SHP77 treated with DMSO at 0.1 percent for 48 hours (cell line): ENCODE measurements around the gene KMT2C.

Source experiments
- DNase-seq: peaks from one replicate; lab custom pipeline; 2025; lab: John Stamatoyannopoulos, UW

Gene KMT2C

GRCh38 chr7:152200395-152200794 lies 235.4 kb downstream of the KMT2C start:
- DNase-seq: no peak

GRCh38 chr7:152196391-152196790 lies 239.4 kb downstream of the KMT2C start:
- DNase-seq: no peak

GRCh38 chr7:152193880-152194279 lies 241.9 kb downstream of the KMT2C start:
- DNase-seq: no peak

DNA sequence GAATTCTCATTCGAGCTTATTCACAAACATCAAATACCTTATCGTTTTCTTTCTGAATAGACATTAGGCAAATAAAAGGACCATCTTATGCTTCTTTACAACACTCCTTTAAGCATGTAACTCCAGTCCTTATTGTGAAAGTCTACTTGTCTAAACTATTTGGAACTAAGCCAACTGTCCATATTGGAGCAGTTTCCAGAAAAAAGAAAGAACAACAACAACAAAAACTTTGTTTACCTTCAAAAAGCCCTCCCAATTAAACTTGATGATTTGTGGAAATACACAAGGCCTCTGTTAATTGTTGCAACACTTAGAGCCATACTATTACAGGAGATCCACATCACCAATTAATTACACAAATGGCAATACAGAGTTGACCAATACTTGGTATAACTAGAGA lies 246.7 kb downstream of the KMT2C start:
- DNase-seq: no peak

GRCh38 chr7:152185558-152185957 lies 250.2 kb downstream of the KMT2C start:
- DNase-seq: no peak

GRCh38 chr7:152180587-152180986 lies 255.2 kb downstream of the KMT2C start:
- no peak for DNase-seq

GRCh38 chr7:152180048-152180447 lies 255.8 kb downstream of the KMT2C start:
- DNase-seq: no peak

DNA sequence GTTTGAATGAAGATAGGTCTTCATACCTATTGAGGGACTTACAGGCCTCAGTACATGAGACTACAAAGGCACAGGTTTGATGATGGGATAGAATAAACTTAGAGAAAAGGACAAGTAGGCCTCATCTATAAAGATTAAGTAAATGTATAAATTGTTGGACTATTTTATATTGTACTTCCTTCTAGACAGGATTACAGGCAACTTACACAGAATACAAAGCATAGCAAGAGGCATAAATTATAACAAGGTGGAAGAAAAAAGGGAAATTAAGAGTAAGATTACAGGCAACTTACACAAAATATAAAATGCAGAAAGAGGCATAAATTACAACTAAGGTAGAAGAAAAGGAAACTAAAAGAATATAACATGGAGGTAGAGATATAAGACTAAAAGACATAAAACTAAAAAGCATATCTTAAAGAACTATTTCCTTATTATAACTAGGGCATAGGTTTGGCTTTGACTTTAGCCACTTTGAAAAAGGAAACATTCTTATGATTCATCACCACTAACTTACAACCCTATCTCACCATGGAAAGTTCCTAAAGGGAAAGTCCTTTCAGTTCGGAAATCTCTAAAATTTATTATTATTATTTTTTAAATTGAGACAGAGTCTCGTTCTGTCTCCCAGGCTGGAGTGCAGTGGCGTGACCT lies 257.3 kb downstream of the KMT2C start:
- no peak for DNase-seq

- DNase-seq: no peak
These were observed 258.0 kb downstream of the KMT2C start for GRCh38 chr7:152177681-152178404.

GRCh38 chr7:152176797-152177196 lies 259.0 kb downstream of the KMT2C start:
- DNase-seq: no peak

DNA sequence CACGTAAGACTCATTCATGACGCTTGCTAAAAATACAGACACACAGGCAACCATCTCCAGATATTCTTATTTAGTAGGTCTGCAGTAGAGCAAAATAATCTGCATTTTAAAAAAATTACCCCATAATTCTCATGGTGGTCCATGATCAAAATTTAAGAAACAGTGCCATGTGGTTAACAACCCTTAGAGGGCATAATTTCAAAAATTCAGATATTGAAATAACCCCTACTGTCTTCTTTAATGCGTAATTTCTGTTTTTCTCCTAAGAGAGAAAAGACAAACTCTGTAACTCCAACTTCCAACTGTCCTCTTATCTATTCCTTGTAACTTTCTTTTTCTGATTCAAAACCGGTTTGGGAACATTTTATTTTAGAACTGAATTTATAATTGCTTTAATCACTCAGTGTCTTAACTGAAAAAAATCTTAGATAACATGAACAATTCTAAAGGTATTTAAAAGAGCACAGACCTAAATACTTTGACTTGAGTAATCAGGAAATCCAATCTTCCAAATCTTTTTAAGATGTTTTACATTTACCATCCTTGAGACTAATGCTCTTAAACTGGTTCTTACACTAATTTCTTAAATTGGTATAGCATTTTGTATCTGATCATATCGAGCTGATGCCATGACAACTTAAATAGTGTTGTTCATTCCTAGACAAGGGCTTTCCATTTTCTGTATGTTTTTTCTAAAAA lies 262.3 kb downstream of the KMT2C start:
- DNase-seq: no peak

DNA sequence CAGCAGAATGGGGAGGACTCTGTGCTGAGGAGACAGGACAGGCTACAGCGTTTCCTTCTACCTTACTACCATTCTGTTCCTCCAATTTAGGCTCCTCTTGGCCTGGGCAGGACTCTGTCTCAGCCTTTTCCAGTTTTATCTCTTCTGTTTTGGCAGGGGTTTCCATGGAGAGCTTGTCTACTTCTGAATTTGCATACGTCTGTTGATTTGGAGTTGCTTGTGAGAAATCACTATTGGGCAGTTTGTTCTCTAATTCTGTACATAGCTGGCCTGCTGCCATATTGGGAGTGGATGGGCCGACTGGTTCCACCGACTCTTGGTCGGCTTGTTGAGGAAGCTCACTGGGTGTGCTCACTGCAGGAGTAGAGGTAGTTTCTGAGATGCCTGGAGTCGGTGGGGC lies 273.5 kb downstream of the KMT2C start:
- no peak for DNase-seq

DNA sequence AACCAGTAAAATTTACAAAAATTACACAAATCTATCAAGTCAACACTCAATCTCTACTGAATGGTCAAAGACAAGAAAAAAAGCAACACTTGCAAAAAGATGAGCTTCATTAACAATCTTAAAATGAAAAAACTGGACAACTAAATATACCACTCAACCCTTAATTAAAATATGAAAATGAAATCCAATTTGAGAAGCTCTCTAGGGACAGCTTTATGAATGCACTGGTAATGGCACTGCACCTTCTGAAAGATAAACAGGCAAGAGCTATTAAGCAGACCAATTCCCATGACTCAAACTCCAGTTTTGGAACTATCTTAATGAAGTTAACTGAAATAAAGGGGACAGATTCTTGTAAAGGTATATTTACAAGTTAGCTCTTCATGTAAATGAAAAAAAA lies 274.6 kb downstream of the KMT2C start:
- DNase-seq: no peak

- no peak for DNase-seq
These were observed 276.8 kb downstream of the KMT2C start for GRCh38 chr7:152158801-152159587.

DNA sequence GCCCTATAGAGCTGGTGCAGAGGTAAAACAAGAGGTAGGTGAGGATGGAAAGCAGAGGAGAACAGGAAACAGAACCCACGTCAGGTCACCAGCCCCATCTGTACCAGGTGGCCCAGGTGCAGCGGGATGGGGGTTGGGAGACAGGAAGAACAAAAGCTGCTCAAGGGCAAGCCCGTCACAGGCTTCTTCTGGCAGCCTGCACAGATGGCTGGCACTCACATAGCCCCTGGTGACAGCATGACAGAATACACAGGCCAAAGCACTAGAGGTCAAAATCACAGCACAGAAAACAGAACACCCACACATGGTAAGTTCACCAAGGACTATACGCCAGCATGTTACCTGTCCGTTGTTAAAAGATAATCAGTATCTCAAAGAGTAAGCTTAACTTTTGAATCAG lies 283.5 kb downstream of the KMT2C start:
- DNase-seq: no peak

DNA sequence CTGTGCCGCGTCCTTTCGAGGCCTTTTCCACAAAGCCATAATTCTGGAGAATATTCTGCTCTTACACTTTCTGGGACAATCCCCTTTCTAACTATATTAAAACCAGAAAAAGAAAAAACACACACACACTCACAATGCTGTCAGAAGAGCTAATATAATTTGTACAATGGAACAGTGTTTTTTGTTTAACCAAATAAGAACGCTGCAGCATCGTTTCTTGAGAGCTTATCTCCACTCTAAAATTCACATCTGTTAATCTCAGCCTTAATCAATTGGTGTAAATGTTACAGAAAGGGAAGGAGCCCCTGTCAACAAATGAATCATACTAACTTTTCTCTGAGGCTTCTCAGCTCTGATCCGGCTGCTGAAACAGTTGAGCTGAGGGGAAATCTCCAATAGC lies 286.4 kb downstream of the KMT2C start:
- no peak for DNase-seq

- no peak for DNase-seq
These were observed 287.1 kb downstream of the KMT2C start for GRCh38 chr7:152148706-152149105.

GRCh38 chr7:152145853-152146466 lies 289.8 kb downstream of the KMT2C start:
- no peak for DNase-seq

DNA sequence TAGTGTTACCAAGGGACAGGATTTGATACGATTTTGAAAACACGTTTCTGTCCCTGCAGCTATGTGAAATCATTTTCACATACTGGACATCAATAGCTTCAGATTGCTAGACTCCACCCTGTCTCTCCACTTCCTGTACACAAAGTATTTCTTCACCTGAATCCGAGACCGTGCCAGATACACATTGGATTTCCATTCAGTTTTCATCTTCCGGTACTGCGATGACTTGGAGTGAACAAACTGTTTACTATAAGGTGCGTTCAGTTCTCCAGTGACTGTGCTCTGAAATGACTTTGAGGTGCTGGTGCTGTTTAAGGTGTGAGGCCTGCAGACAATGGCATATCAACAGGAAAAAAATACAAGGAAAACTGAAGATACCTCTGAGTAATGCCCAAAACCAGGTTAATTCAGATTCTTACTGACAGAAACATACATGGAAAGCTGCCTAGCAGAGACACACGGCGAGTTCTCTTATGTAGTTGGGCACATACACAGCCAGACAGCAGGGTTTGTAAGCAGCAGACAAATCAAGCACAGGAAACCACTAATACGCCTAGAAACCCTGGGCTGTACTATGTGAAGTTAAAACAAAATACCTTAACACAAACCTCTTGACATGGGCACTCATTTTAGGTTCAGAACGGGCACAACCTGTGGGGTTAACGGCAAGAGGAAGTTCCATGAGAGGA lies 291.1 kb downstream of the KMT2C start:
- no peak for DNase-seq

DNA sequence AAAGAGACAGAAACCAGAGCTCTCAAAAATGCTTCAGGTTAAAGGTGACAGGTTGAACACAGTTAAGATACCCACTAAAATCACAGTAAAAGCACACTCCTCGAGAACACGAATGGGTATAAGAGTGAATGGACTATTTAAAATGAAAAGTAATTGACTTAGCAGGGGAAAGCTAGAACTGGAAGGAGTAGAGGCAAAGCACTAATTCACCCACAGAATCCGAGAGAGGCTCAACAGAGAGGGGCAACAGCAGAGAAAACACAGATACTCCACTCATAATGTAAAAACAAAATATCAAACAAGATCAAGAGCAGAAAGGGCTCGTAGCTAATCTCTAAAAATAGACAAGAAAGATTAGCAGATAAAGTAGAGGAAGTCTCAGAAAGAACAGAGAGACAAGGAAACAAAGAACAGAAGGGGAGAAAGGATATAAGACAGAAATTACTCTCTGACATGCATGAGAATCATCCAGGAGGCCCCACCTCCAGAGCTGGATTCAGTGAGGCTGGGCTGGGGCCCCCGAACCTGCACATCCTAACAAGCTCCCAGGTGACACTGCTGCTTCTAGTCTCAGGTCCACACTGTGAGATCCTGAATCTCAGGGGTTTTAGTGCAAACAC lies 292.7 kb downstream of the KMT2C start:
- no peak for DNase-seq

DNA sequence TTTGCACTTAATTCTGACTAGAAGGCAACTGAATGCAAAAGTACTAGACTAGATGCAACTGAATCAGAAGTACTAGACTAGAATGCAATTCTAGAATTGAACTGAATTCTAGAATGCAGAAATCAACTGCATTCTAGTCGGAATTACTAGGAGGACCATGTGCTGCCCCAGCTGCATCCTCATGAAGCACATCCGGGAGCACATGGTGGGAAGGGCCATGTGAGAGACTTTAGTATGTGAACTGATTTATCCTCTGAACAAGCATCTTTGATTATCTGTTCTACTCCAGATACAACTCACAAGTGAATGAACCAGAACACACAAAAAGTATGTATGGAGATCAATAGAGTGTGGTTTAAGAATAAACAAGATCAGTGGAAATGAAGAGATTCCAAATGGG lies 295.2 kb downstream of the KMT2C start:
- no peak for DNase-seq
